CD4-positive, alpha-beta T cell treated with Interleukin-2 at 100 ng/mL for 4 hours (primary cell): ENCODE measurements around the gene TRABD.

Source experiments
- DNase-seq: peaks from one replicate; pipeline ENCODE4 v3.0.0-alpha.2; 2020; ENCODE audit warnings: low spot score

TRABD gene

DNA sequence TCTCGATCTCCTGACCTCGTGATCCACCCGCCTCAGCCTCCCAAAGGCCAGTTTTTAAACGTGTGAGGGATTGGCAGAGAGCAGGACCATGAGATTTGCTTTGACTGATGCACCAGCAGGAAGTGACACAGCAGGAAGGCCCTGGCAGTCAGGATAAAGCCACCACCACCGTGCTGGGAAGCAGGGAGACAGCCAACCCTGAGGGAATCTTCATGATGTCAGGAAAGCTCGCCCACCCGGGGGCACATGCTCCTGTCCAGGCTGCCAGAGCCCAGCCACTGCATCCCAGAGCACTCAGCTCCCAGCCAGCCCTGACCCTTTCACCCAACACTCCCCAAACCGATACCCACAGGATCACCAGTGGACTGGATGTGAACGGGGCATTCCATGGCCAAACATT is 53.0 kb downstream of the TRABD start:
- no peak for DNase-seq

DNA sequence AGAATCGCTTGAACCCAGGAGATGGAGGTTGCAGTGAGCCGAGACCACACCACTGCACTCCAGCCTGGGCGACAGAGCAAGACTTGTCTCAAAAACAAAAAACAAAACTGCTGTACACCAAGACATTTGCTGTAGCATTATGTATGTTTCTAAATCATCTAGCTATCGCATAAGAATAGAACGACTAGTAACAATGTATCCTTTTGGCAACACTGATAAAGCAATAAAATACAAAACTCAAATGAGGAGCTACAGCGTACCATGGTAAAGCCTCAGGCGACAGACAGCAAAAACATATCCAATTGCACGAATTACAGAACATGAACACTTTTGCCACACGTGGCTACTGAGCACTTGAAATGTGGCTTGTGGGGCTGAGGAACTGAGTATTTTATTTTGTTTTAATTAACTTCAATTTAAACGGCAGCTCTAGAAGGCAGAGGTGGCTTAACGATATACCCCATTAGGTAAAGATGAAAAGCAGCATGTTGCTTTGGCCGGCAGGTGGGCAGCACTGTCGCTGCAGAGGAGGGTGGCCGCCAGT is 56.8 kb downstream of the TRABD start:
- DNase-seq, result no peak

DNA sequence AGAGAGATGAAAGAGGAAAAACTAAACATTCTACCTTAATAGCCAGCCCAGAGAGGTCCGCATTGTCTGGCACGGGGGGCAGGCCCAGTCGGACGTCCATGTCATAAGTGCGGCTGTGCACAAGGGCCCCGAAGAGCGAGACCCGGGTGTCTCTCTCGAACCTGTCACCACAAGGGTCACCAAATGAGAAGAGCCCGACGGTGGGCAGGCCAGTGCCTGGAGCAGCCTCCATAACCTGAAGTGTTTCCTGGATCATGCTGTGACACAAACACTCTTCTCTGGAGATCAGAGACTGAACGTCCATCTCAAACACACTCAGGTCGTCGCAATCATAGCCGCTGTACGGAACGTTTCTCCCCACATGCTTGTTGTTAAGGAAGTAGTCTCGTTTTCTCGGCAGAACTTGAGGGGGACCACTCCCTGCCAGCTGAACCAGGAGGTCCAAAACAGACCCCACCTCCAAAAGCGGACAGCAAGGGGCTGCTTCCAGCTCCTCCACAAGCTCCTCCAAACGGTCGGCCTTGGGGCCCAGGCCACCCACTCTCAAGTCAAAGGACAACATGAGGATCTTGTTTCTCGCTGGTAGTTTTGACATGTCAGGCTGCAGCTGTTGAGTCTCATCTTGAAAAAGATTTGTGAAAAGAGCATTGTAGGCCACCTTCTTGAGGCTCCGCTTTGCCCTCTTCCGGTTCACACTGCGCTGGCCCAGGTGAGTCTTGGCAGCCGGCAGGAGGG is 58.1 kb downstream of the TRABD start:
- no peak for DNase-seq

DNA sequence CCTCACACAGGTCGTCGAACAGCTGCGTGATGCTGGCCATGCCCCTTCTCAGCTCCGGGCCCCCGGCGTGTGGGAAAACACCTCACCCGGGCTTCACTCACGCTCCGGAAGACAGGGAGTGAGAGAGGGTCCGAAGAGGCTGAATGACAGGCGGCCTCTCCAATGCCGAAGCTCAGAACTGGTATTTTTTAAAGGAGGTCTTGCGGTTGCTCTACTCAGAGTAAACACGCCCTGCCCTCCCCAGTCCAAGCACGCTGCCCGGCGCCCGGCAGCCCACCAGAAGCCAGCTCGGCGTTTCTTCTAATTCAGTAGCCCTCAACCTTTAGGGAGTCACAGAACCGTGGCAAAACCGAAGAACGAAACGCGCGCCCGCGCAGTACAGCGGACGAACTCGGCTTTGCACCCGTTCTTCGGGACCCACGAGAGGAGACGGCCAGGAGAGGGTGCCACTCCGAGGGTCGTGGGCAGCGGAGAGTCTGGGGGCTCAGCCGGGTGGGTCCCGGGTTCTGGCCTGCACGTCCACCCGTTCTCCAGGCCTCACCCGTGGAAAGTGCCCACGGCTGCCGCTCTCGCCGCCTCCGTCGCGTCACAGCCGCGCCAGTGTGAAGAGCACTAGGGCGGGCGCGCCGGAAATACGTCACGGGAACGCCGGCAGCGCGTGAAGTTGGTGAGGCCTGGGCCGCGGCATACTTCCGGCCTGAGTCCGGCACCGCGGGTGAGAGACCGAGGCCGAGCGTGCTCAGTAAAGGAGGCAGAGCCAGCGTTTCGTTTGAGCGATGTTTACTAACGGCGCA is 58.9 kb downstream of the TRABD start, which contains the start of gene TUBGCP6:
Gene TUBGCP6, minus strand, starts transcription at position 604 of the 794 bp plus-strand sequence. Its CDS starts 564 bp downstream, at position 40.
- peak; percentile 89 for DNase-seq

DNA sequence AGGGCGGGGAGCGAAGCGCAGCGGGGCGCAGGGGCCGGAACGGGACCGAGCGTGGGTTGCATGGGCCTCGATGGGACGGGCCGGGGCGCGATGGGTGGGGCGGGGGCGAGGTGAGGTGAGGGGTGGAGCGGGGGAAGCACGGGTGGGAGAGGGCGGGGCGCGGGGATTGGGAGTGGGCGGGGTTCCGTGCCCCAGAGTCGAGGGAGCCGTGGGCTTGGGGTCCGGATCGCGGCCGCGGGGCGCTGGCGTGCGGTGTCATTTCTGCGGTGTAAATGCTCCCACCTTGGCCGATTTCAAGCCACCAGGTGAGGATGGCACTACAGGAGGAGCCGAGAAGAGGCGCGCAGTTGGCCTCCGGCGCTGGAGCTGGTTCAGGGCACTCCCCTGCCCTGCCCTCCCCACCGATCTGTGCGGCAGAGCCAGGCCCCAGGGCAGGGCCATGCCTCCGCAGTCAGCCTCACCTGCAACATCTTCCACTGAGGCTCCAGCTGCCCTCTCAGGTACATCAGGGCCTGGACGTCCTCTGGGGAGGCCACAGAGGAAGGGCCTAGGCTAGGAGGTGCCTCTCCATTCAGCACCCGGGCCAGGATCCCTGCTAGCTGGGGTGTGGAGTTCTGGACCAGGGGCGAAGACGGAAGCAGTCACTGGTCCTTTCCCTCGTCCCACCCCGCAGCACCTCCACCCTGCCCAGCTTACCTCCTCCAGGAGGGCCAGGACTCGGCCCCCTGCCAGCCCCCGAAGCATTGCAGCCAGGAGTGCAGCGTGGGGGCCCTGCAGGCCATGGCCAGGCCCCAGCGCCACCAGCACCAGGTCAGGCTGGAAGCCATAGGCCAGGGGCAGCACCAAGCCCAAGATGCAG is 59.7 kb downstream of the TRABD start:
- DNase-seq, result no peak

DNA sequence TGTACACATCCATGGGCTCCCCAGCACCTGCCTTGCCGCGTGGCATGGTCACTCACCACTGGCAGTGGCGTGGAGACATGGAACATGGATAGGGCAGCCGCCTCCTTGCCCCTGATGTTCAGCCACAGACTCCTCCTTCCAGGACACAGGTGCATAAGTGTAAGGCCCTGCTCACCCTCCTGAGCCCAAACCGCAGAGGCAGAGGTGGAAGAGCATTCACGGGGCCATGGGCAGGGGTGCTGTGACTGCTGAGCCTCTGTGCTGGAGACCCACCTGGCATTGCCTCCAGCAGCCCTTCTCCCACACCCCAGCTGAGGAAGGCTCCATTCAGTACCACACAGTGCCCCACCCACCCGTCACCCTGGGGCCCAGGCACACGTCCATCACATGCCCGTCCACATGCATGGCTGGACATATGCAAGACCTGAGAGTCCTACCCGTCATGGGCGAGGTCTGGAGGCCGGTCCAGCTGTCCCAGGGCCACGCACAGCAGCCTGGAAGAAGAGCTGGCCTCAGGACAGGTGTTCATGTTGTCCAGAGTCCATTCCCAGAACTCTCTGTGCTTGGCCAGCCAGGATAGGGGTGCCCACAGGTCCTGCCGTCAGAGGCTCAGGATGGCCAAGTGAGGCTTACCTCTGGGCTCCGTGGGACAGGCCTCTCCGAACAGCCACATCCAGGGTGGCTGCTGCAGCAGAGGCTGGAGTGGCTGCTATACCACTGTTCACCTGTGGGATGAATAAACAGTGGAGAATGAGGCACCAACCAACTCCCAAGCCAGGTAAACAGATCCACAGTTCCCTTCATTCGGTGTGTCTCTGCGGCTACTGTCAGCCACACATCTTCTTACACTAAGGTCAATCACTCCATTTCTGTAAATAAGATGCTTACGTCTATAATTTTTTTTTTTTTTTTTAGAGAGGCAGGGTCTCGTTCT is 60.8 kb downstream of the TRABD start:
- no peak for DNase-seq

DNA sequence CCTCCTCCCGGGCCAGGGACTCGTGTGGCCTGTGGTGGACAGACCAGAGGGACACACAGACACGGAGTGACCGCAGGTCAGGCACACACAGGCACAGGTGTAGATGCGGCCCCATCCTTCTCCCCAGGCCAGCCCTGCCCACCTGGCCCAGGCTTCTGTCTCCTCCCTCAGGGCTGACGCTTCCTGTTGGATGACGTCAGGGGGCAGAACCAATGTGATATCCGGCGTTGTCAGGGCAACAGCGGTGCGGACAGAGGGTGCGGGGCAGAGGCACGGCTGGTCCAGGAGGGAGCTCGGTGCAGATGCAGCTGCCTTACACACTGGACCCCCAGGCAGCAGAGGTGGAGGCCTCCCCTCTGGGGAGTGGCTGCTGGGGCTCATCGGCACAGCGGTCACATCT is 62.0 kb downstream of the TRABD start:
- DNase-seq, result peak; percentile 71

DNA sequence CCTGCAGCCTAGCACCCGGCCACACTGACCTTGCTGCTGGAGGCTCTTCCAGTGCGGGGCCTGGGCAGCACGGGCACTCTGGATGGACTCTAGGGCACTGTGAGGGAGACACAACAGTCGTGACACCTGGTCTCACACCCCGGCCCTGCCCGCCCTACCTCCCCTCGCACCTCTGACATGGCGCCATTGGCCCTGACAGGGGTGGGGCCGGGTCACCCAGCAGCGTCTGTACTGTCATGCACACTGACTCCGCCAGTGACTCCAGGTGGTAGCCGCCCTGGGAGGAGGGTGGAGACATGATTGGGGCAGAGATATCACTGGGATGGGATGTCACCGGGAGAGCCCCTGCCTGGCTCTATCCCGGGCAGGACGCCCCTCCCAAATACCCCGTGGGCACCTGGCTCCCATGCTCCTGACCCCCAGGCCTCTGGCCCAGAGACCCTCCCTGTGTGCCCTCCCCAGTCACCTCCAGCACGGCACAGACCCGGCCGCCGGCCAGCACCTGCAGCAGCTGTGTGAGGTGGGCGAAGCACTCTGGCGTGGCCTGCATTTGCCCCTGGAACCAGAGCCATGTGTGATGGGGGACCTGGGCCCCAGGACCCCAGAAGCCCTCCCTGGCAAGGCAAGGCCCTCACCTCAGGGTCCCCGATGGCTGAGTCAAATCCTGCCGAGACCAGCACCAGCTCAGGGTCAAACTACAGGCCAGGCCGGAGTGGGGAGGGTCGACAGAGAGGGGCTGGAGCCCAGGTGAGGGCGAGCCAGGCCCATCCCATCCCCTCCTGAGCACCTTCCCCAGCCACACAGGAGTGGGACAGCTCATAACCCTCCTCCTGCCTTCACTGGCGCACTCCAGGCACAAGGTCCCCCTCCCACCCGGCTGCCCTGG is 62.7 kb downstream of the TRABD start:
- no peak for DNase-seq
